ENCODE measurements around the gene SCN8A. TPM values are rescaled to one million over a fixed set of nuclear protein-coding genes. Genes with fewer than 3 reads are reported as not detected.

SCN8A gene
- total and polyA plus RNA-seq, 2 experiments from 2014 or later: 1.1 to 2.6 TPM

DNA sequence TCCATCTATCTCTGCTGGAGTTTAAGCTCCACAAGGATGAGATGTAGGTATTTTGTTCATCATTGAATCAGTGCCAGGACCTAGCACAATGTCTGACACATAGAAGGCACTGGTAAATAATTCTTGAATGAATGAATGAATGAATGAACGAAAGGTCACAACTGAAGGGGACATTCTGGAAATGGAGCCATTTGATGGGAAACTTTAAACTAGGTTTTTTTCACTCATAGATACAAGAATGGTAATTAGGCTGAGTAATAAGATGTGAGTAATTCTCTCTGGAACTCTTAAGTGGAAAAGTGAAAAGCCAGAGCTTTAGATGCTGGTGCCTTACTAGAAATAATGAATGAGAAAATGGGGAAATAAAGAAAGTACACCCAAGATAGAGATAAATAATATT lies 44.3 kb downstream of the SCN8A start:
- 100% methylated on average over 1 of the region's 1 CpG for WGBS (ENCODE audit: low lambda C conversion rate, missing lambda C conversion rate)
- no peaks in the 10 kb centered on the region for H3K36me3 ChIP-seq (replicated peaks; ENCODE audit: insufficient read depth, low read depth)
- H3K9me3 ChIP-seq (ENCODE audit: low read depth): no peaks in the 10 kb centered on the region
- DNase-seq (ENCODE audit: low spot score): no peak
- no peak overlapping the region for H3K27ac ChIP-seq
- no peaks in the 10 kb centered on the region for H4K20me1 ChIP-seq (ENCODE audit: insufficient read depth, poor library complexity, severe bottlenecking)
- H3K79me2 ChIP-seq: no peaks in the 10 kb centered on the region
- H3K27me3 ChIP-seq: no peaks in the 10 kb centered on the region
- TF ChIP-seq EZH2 (IDR thresholded peaks at IDR 0.05; ENCODE audit: borderline replicate concordance) (no peak), EZH2phosphoT487 (IDR thresholded peaks at IDR 0.05; ENCODE audit: low read depth, severe bottlenecking, unreplicated experiment) (no peak)
- TF ChIP-seq, protein P1, sequence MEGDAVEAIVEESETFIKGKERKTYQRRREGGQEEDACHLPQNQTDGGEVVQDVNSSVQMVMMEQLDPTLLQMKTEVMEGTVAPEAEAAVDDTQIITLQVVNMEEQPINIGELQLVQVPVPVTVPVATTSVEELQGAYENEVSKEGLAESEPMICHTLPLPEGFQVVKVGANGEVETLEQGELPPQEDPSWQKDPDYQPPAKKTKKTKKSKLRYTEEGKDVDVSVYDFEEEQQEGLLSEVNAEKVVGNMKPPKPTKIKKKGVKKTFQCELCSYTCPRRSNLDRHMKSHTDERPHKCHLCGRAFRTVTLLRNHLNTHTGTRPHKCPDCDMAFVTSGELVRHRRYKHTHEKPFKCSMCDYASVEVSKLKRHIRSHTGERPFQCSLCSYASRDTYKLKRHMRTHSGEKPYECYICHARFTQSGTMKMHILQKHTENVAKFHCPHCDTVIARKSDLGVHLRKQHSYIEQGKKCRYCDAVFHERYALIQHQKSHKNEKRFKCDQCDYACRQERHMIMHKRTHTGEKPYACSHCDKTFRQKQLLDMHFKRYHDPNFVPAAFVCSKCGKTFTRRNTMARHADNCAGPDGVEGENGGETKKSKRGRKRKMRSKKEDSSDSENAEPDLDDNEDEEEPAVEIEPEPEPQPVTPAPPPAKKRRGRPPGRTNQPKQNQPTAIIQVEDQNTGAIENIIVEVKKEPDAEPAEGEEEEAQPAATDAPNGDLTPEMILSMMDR (IDR thresholded peaks at IDR 0.05; ENCODE audit: poor library complexity): no peak
- no peak overlapping the region for H3K4me3 ChIP-seq
- H3K9me2 ChIP-seq (replicated peaks; ENCODE audit: insufficient read depth): no peaks in the 10 kb centered on the region
- H3K4me2 ChIP-seq: no peak overlapping the region
- no peaks in the 10 kb centered on the region for H3K4me1 ChIP-seq (ENCODE audit: insufficient read depth)
- H2AFZ ChIP-seq: no peak overlapping the region

DNA sequence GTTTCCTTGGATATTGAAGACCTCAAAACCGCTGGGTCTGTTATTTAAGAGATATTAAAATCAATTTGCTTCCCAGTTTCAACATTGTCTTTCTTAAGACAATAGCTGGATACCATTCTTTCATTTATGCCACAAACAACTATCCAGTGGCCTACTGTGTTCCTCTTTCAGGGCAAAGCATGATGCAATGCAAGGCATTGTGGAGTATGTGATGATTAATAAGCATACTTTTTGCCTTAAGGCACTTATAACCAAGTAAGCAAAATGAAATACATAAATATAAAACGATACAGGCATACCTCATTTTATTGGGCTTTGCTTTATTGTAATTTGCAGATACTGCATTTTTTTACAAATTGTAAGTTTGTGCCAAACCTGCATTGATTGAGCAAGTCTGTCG lies 45.5 kb downstream of the SCN8A start:
- H3K36me3 ChIP-seq (replicated peaks; ENCODE audit: insufficient read depth, low read depth): no peaks in the 10 kb centered on the region
- no peak overlapping the region for H3K27ac ChIP-seq
- H3K9me2 ChIP-seq (replicated peaks; ENCODE audit: insufficient read depth): no peaks in the 10 kb centered on the region
- H3K4me3 ChIP-seq: no peak overlapping the region
- no peaks in the 10 kb centered on the region for H3K9me3 ChIP-seq (ENCODE audit: low read depth)
- H3K79me2 ChIP-seq: no peaks in the 10 kb centered on the region
- 91% methylated on average over 3 of the region's 3 CpGs for WGBS (ENCODE audit: low lambda C conversion rate, missing lambda C conversion rate)
- no peak overlapping the region for H3K4me2 ChIP-seq
- no peaks in the 10 kb centered on the region for H4K20me1 ChIP-seq (ENCODE audit: insufficient read depth, poor library complexity, severe bottlenecking)
- no peaks in the 10 kb centered on the region for H3K4me1 ChIP-seq (ENCODE audit: insufficient read depth)
- no peaks in the 10 kb centered on the region for H3K27me3 ChIP-seq
- TF ChIP-seq, protein P1 (IDR thresholded peaks at IDR 0.05; ENCODE audit: poor library complexity): no peak
- TF ChIP-seq EZH2 (IDR thresholded peaks at IDR 0.05; ENCODE audit: borderline replicate concordance): no peak
- no peak for TF ChIP-seq EZH2phosphoT487 (IDR thresholded peaks at IDR 0.05; ENCODE audit: low read depth, severe bottlenecking, unreplicated experiment)
- no peak for DNase-seq (ENCODE audit: low spot score)
- no peak overlapping the region for H2AFZ ChIP-seq

DNA sequence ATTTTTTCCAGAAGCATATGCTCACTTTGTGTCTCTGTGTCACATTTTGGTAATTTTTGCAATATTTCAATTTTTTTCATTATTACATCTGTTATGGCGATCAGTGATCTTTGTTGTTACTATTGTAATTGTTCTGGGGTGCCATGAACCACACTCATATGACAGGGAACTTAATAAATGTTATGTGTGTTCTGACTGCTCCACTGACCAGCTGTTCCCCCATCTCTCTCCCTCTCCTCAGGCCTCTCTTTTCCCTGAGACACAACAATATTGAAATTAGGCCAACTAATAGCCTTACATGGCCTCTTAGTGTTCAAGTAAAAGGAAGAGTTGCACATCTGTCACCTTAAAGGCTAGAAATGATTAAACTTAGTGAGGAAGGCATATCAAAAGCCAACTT lies 46.0 kb downstream of the SCN8A start:
- H3K36me3 ChIP-seq (replicated peaks; ENCODE audit: insufficient read depth, low read depth): no peaks in the 10 kb centered on the region
- no peak overlapping the region for H3K27ac ChIP-seq
- 73% methylated on average over 1 of the region's 1 CpG for WGBS (ENCODE audit: low lambda C conversion rate, missing lambda C conversion rate)
- H3K79me2 ChIP-seq: no peaks in the 10 kb centered on the region
- no peak overlapping the region for H3K4me2 ChIP-seq
- no peaks in the 10 kb centered on the region for H4K20me1 ChIP-seq (ENCODE audit: insufficient read depth, poor library complexity, severe bottlenecking)
- H3K4me3 ChIP-seq: no peak overlapping the region
- DNase-seq (ENCODE audit: low spot score): no peak
- H3K4me1 ChIP-seq (ENCODE audit: insufficient read depth): no peaks in the 10 kb centered on the region
- no peak for TF ChIP-seq EZH2phosphoT487 (IDR thresholded peaks at IDR 0.05; ENCODE audit: low read depth, severe bottlenecking, unreplicated experiment)
- TF ChIP-seq, protein P1 (IDR thresholded peaks at IDR 0.05; ENCODE audit: poor library complexity): no peak
- no peak for TF ChIP-seq EZH2 (IDR thresholded peaks at IDR 0.05; ENCODE audit: borderline replicate concordance)
- no peaks in the 10 kb centered on the region for H3K27me3 ChIP-seq
- no peaks in the 10 kb centered on the region for H3K9me3 ChIP-seq (ENCODE audit: low read depth)
- no peak overlapping the region for H2AFZ ChIP-seq
- H3K9me2 ChIP-seq (replicated peaks; ENCODE audit: insufficient read depth): no peaks in the 10 kb centered on the region

DNA sequence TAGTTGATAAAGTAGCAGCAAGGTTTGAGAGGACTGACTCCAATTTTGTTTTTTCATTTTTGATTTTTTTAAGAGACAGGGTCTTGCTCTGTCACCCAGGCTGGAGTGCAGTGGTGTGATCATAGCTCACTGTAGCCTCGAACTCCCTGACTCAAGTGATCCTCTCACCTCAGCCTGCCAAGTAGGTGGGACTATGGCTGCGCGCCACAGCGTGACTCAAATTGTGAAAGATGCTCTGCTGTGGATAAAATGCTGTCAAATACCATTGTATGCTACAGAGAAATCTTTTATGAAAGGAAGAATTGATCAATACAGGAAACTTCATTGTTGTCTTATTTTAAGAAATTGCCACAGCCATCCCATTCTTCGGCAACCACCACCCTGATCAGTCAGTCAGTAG lies 48.3 kb downstream of the SCN8A start:
- no peak overlapping the region for H3K4me3 ChIP-seq
- no peak overlapping the region for H3K4me2 ChIP-seq
- no peak overlapping the region for H3K27ac ChIP-seq
- H4K20me1 ChIP-seq (ENCODE audit: insufficient read depth, poor library complexity, severe bottlenecking): no peaks in the 10 kb centered on the region
- H2AFZ ChIP-seq: no peak overlapping the region
- H3K36me3 ChIP-seq (replicated peaks; ENCODE audit: insufficient read depth, low read depth): no peaks in the 10 kb centered on the region
- H3K27me3 ChIP-seq: no peaks in the 10 kb centered on the region
- no peaks in the 10 kb centered on the region for H3K9me3 ChIP-seq (ENCODE audit: low read depth)
- no peaks in the 10 kb centered on the region for H3K4me1 ChIP-seq (ENCODE audit: insufficient read depth)
- over 99% methylated on average over 5 of the region's 5 CpGs for WGBS (ENCODE audit: low lambda C conversion rate, missing lambda C conversion rate)
- no peaks in the 10 kb centered on the region for H3K79me2 ChIP-seq
- DNase-seq (ENCODE audit: low spot score): no peak
- TF ChIP-seq EZH2phosphoT487 (IDR thresholded peaks at IDR 0.05; ENCODE audit: low read depth, severe bottlenecking, unreplicated experiment) (no peak), EZH2 (IDR thresholded peaks at IDR 0.05; ENCODE audit: borderline replicate concordance) (no peak)
- TF ChIP-seq, protein P1 (IDR thresholded peaks at IDR 0.05; ENCODE audit: poor library complexity): no peak
- no peaks in the 10 kb centered on the region for H3K9me2 ChIP-seq (replicated peaks; ENCODE audit: insufficient read depth)
